ENCODE measurements around the gene TRIM68. TPM values are rescaled to one million over a fixed set of nuclear protein-coding genes. Genes with fewer than 3 reads are reported as not detected.

TRIM68 gene
- total RNA-seq, 2 donors from 2014 or later: 7.5 to 9.6 TPM

DNA sequence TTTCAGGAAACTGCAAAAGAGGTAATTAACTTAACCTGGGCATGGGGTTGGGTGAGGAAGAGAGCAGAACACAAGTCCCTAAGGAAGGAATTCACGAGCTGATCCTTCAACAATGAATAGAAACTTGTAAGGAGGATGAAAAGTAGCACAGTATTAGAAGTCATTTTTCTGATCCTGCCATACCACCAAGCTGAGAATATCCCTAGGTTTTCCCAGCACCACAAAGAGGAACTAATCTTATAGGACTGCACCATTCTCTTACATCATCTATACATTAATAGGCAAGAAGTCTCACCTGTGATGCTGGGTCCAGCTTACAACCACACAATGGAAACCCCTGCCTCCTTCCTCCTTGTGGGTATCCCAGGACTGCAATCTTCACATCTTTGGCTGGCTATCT, 14.3 kb downstream of the TRIM68 start, which contains the start of gene OR52I1:
OR52I1 (plus strand) TSS at position 301 of the 400 bp plus-strand sequence; CDS start at position 301, 0 bp downstream.
- H3K4me3 ChIP-seq: no peak within 1 kb of the TSS
- H3K4me1 ChIP-seq: no peaks in the 10 kb centered on the region
- TF ChIP-seq, protein P1, sequence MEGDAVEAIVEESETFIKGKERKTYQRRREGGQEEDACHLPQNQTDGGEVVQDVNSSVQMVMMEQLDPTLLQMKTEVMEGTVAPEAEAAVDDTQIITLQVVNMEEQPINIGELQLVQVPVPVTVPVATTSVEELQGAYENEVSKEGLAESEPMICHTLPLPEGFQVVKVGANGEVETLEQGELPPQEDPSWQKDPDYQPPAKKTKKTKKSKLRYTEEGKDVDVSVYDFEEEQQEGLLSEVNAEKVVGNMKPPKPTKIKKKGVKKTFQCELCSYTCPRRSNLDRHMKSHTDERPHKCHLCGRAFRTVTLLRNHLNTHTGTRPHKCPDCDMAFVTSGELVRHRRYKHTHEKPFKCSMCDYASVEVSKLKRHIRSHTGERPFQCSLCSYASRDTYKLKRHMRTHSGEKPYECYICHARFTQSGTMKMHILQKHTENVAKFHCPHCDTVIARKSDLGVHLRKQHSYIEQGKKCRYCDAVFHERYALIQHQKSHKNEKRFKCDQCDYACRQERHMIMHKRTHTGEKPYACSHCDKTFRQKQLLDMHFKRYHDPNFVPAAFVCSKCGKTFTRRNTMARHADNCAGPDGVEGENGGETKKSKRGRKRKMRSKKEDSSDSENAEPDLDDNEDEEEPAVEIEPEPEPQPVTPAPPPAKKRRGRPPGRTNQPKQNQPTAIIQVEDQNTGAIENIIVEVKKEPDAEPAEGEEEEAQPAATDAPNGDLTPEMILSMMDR (IDR thresholded peaks at IDR 0.05): no peak
- no peak for DNase-seq (ENCODE audit: low spot score)
- H3K27ac ChIP-seq: no peak within 1 kb of the TSS
- peaks cover 6% of the 10 kb centered on the region for H3K36me3 ChIP-seq
- H3K27me3 ChIP-seq: no peaks in the 10 kb centered on the region
- no peaks in the 10 kb centered on the region for H3K9me3 ChIP-seq

DNA sequence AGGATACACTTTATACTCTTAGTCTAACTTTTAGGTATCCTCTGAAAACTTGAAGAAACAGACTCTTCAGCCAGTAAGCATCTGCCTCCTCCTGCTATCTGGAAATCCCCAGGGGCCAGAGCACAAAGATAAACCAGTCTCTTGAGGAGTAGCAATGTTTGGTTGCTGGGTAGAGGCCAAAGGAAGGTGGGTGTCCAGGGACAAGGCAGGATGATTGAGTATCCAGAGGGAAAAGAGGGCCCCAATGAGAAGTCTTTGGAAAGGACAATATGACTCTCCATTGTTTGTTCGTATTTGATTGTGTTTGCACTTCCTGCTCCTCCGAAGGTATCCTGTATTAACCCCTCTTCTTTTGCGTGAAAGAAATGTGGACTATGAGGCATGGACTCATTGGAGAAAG, 19.0 kb downstream of the TRIM68 start:
- no peaks in the 10 kb centered on the region for H3K27me3 ChIP-seq
- no peaks in the 10 kb centered on the region for H3K4me1 ChIP-seq
- TF ChIP-seq, protein P1 (IDR thresholded peaks at IDR 0.05): no peak
- no peak overlapping the region for H3K27ac ChIP-seq
- H3K4me3 ChIP-seq: no peak overlapping the region
- no peaks in the 10 kb centered on the region for H3K9me3 ChIP-seq
- no peaks in the 10 kb centered on the region for H3K36me3 ChIP-seq
- no peak for DNase-seq (ENCODE audit: low spot score)

DNA sequence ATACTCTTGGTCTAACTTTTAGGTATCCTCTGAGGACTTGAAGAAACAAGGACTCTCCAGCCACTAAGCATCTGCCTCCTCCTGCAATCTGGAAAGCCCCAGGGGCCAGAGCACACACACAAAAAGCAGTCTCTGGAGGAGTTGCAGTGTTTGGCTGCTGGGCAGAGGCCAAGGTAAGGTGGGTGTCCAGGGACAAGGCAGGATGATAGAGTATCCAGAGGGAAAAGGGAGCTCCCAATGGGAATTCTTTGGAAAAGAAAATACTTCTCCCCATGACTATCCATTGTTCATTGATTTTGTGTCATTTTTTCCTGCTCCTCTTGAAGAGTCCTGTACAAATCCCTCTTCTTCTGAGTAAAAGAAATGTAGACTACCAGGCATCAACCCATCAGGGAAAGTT, 26.6 kb downstream of the TRIM68 start, which contains the start of gene OR52I2:
OR52I2 (plus strand) TSS at position 301 of the 400 bp plus-strand sequence.
- Histone ChIP-seq H3K27ac (no peak within 1 kb of the TSS), H3K4me3 (no peak within 1 kb of the TSS), H3K4me1 (no peaks in the 10 kb centered on the region), H3K36me3 (no peaks in the 10 kb centered on the region), H3K27me3 (no peaks in the 10 kb centered on the region), H3K9me3 (no peaks in the 10 kb centered on the region)
- no peak for DNase-seq (ENCODE audit: low spot score)
- TF ChIP-seq, protein P1 (IDR thresholded peaks at IDR 0.05): no peak

DNA sequence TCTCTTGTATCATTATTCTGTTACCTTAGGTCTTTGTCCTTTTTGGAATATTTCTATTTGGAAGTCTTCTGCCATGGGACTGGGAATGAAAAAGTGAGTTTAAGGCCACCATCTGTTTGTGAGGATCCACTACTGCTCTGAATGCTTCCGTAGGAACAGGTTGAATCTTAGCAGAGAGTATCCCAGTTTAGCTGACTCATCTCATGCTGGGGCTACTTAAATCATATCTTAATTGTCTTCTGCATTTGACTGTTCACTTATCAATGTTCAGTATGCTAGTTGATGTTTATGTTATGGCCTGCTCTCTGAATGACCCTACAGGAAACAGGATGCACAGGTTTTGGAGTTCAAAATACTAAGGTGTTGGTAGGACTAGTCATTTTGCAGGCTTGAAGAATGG, 27.9 kb downstream of the TRIM68 start:
- DNase-seq (ENCODE audit: low spot score): no peak
- H3K27ac ChIP-seq: no peak overlapping the region
- TF ChIP-seq, protein P1 (IDR thresholded peaks at IDR 0.05): no peak
- no peaks in the 10 kb centered on the region for H3K27me3 ChIP-seq
- H3K4me1 ChIP-seq: no peaks in the 10 kb centered on the region
- H3K9me3 ChIP-seq: no peaks in the 10 kb centered on the region
- H3K4me3 ChIP-seq: no peak overlapping the region
- H3K36me3 ChIP-seq: no peaks in the 10 kb centered on the region

DNA sequence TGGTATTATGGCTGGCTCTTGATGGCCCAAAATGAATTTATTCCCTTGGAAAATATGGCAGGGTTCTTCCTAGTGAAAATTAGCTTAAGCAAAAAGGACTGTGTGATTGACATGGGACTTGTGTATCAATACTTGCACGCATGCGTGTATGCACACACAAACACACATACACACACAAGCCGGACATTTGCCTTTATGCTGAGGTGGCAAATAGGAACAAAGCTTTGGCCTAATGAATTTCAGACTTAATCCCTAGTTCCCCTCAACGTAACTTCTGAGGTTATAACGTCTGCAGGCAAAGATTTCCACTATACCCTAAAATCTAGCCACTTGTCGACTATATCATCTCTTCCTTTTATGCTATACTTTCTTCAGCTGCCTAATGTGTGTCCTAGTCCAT, 29.4 kb downstream of the TRIM68 start:
- Histone ChIP-seq H3K9me3 (no peaks in the 10 kb centered on the region), H3K4me1 (no peaks in the 10 kb centered on the region), H3K27me3 (no peaks in the 10 kb centered on the region), H3K36me3 (no peaks in the 10 kb centered on the region), H3K27ac (no peak overlapping the region), H3K4me3 (no peak overlapping the region)
- TF ChIP-seq, protein P1 (IDR thresholded peaks at IDR 0.05): no peak
- no peak for DNase-seq (ENCODE audit: low spot score)

DNA sequence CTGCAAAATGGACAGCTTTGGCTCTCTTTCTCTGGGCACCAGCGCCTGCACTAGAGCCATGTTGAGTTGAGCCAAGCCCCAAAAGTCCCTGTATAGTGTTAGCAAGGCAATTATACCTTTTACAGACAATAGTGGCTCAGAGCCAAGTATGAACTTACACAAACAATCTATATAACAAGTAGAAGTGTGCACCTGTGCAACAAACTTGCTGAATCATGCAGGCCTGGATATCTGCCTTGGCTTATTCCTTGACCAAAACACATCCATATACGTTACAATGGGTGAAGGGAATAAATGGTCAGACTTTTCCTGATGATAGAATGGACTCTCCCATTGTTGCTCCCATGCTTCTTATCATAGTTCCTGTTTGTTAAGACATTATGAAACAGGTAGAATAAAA, 30.3 kb downstream of the TRIM68 start:
- Histone ChIP-seq H3K4me3 (no peak overlapping the region), H3K9me3 (no peaks in the 10 kb centered on the region), H3K27me3 (no peaks in the 10 kb centered on the region), H3K27ac (no peak overlapping the region), H3K4me1 (no peaks in the 10 kb centered on the region), H3K36me3 (no peaks in the 10 kb centered on the region)
- TF ChIP-seq, protein P1 (IDR thresholded peaks at IDR 0.05): no peak
- DNase-seq (ENCODE audit: low spot score): no peak

Measured in right atrium auricular region (tissue), 2 donors.